Liver (tissue), 9 donors: ENCODE measurements around the gene RAPGEF4. TPM values are rescaled to one million over a fixed set of nuclear protein-coding genes. Genes with fewer than 3 reads are reported as not detected.

Experiments used
- DNase-seq: peaks from one replicate; pipeline ENCODE4 v3.0.0-alpha.2; 2017; ENCODE audit warnings: low spot score
- H3K27ac ChIP-seq, 2 donors: one replicate each; pipeline ENCODE4 v1.7.0; 2013; ENCODE audit warnings: inconsistent platforms in 2 of 2, low read length in 2 of 2, control low read depth in 1 of 2, low read depth in 1 of 2, mild to moderate bottlenecking in 1 of 2
- H3K27me3 ChIP-seq, 4 donors: one replicate each; pipeline versions ENCODE4 v1.6.1 to v1.7.0; 2013; ENCODE audit warnings: low read length in 3 of 4, inconsistent platforms in 1 of 4, mild to moderate bottlenecking in 1 of 4, moderate library complexity in 1 of 4; ENCODE audit not compliant: control insufficient read depth in 4 of 4, insufficient read depth in 4 of 4
- H3K36me3 ChIP-seq, 4 donors: one replicate each; pipeline versions ENCODE4 v1.6.1 to v1.7.0; 2013; ENCODE audit warnings: low read length in 3 of 4, mild to moderate bottlenecking in 3 of 4, low read depth in 1 of 4, moderate library complexity in 1 of 4; ENCODE audit not compliant: control insufficient read depth in 4 of 4, insufficient read depth in 3 of 4
- H3K4me1 ChIP-seq, 4 donors: one replicate each; pipeline versions ENCODE4 v1.6.1 to v1.7.0; 2013; ENCODE audit warnings: low read length in 3 of 4, mild to moderate bottlenecking in 3 of 4, moderate library complexity in 1 of 4; ENCODE audit not compliant: control insufficient read depth in 4 of 4, insufficient read depth in 4 of 4
- H3K4me3 ChIP-seq, 3 donors: one replicate each; pipeline versions ENCODE4 v1.6.1 to v1.7.0; 2013; ENCODE audit warnings: low read length in 3 of 3, control low read depth in 1 of 3, low read depth in 1 of 3, mild to moderate bottlenecking in 1 of 3
- H3K9ac ChIP-seq, 2 donors: one replicate each; pipeline ENCODE4 v1.7.0; 2013; ENCODE audit warnings: low read length in 2 of 2, mild to moderate bottlenecking in 2 of 2, moderate library complexity in 2 of 2, control low read depth in 1 of 2, low read depth in 1 of 2
- H3K9me3 ChIP-seq, 4 donors: one replicate each; pipeline versions ENCODE4 v1.6.1 to v1.7.0; 2013; ENCODE audit warnings: low read length in 3 of 4; ENCODE audit not compliant: control insufficient read depth in 4 of 4
- EGR1 ChIP-seq, 2 donors: IDR thresholded peaks; 2 replicates each; pipeline ENCODE4 v1.6.1; 2016 to 2018; ENCODE audit warnings: antibody characterized with exemption in 2 of 2, low read depth in 2 of 2
- FOXA2 ChIP-seq: IDR thresholded peaks from 2 replicates; pipeline ENCODE4 v1.6.1; 2016; ENCODE audit warnings: antibody characterized with exemption
- GABPA ChIP-seq, 2 donors: IDR thresholded peaks in 1 of 2; conservative IDR thresholded peaks in 1 of 2; 2 replicates each; pipeline ENCODE4 v1.6.1; 2016; ENCODE audit warnings: antibody characterized with exemption in 2 of 2, mild to moderate bottlenecking in 1 of 2, moderate library complexity in 1 of 2
- HNF4A ChIP-seq, 2 donors: conservative IDR thresholded peaks; 2 replicates each; pipeline ENCODE4 v1.6.1; 2016; ENCODE audit warnings: antibody characterized with exemption in 2 of 2, mild to moderate bottlenecking in 2 of 2
- HNF4G ChIP-seq: IDR thresholded peaks from 2 replicates; pipeline ENCODE4 v1.6.1; 2016; ENCODE audit warnings: antibody characterized with exemption
- JUND ChIP-seq, 2 donors: IDR thresholded peaks; 2 replicates each; pipeline ENCODE4 v1.6.1; 2016; ENCODE audit warnings: antibody characterized with exemption in 2 of 2
- NR2F2 ChIP-seq: IDR thresholded peaks from 2 replicates; pipeline ENCODE4 v1.6.1; 2016; ENCODE audit warnings: antibody characterized with exemption
- RXRA ChIP-seq, 2 donors: IDR thresholded peaks; 2 replicates each; pipeline ENCODE4 v1.6.1; 2017 to 2018; ENCODE audit warnings: antibody characterized with exemption in 2 of 2, mild to moderate bottlenecking in 1 of 2
- SP1 ChIP-seq: IDR thresholded peaks from 2 replicates; pipeline ENCODE4 v1.6.1; 2018; ENCODE audit warnings: antibody characterized with exemption, mild to moderate bottlenecking
- TAF1 ChIP-seq: conservative IDR thresholded peaks from 2 replicates; pipeline ENCODE4 v1.6.1; 2016; ENCODE audit warnings: antibody characterized with exemption, mild to moderate bottlenecking
- YY1 ChIP-seq: IDR thresholded peaks from 2 replicates; pipeline ENCODE4 v1.6.1; 2016; ENCODE audit warnings: antibody characterized with exemption, mild to moderate bottlenecking
- WGBS: extraction: QIAGEN DNeasy Blood & Tissue Kit; methylation state at CpG from one replicate; pipeline ENCODE4 v1.1.7; 2013; 5-methylcytosine and 5-hydroxymethylcytosine counted together
- polyA plus RNA-seq, 2 donors: library from polyadenylated mRNA; stranded (reverse) in 1 of 2; unstranded in 1 of 2; fragments of 200-250 nt in 1 of 2; fragments of >200 nt in 1 of 2; fragmentation: Nextera tagmentation in 1 of 2; extraction: Ambion mirVana in 1 of 2; gene quantifications; one replicate each; pipeline versions ENCODE4 v1.2.1 to v1.2.3, GENCODE V29; 2013 to 2015
- total RNA-seq, 2 donors: library from RNA; depleted of rRNA; stranded (reverse); fragments of >200 nt; gene quantifications; one replicate each; pipeline ENCODE4 v1.2.3, GENCODE V29; 2014
- TF ChIP-seq, protein P1 (sequence below): IDR thresholded peaks from 2 replicates; pipeline ENCODE4 v1.6.1; 2016; ENCODE audit warnings: antibody characterized with exemption
- TF ChIP-seq, protein P2 (sequence below): IDR thresholded peaks from 2 replicates; pipeline ENCODE4 v1.6.1; 2016; ENCODE audit warnings: antibody characterized with exemption
- TF ChIP-seq, protein P3 (sequence below): fragments of 150-350 bp; IDR thresholded peaks from 2 replicates; pipeline ENCODE4 v1.5.1; 2017; ENCODE audit warnings: improper control_type of control experiment, low read depth, low read length; ENCODE audit not compliant: missing input control
- donor health status: healthy.
- donor health status: healthy.
- donor health status: healthy.
- donor health status: healthy.
- donor health status: healthy.

Gene RAPGEF4
- total and polyA plus RNA-seq, 4 donors: 1.5 to 18.2 (median 8.3) TPM

DNA sequence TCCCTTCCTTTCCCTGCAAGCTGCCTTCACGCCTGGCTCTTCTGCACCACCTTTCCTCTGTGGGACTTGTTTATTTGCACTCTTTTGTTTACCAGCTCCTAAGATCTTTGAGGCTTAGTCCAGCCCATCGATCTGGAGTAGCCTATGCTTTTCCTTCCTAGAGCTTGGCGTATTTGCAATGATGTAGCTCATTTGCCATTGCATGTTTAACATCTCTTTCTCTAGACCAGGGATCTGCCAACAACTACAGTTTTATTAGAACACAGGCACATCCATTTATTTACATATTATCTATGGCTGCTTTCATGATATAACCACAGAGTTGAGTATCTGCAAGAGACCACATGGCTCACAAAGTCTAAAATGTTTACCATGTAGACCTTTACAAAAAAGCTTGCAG is 150.4 kb downstream of the RAPGEF4 start:
- peaks cover 0 to 1% (median 0%) of the 10 kb centered on the region in 4 donors for H3K4me1 ChIP-seq
- H3K4me3 ChIP-seq: no peak overlapping the region
- no peak overlapping the region for H3K27ac ChIP-seq
- WGBS: 67% methylated on average over 3 of the region's 3 CpGs
- H3K27me3 ChIP-seq: no peaks in the 10 kb centered on the region
- no peaks in the 10 kb centered on the region for H3K36me3 ChIP-seq
- no peaks in the 10 kb centered on the region for H3K9me3 ChIP-seq
- DNase-seq: no peak
- H3K9ac ChIP-seq: no peak overlapping the region
- TF ChIP-seq FOXA2 (no peak), JUND (IDR thresholded peaks at IDR 0.05) (no peak), NR2F2 (no peak), HNF4G (no peak), GABPA (IDR thresholded peaks at IDR 0.05 in 1 of 2, conservative IDR thresholded peaks at IDR 0.05 in 1 of 2) (no peak), RXRA (IDR thresholded peaks at IDR 0.05) (no peak), YY1 (no peak), EGR1 (IDR thresholded peaks at IDR 0.05; ENCODE audit: low read depth in 2 of 2) (no peak)
- TF ChIP-seq, protein P1, sequence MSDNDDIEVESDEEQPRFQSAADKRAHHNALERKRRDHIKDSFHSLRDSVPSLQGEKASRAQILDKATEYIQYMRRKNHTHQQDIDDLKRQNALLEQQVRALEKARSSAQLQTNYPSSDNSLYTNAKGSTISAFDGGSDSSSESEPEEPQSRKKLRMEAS: no peak
- TF ChIP-seq, protein P2, sequence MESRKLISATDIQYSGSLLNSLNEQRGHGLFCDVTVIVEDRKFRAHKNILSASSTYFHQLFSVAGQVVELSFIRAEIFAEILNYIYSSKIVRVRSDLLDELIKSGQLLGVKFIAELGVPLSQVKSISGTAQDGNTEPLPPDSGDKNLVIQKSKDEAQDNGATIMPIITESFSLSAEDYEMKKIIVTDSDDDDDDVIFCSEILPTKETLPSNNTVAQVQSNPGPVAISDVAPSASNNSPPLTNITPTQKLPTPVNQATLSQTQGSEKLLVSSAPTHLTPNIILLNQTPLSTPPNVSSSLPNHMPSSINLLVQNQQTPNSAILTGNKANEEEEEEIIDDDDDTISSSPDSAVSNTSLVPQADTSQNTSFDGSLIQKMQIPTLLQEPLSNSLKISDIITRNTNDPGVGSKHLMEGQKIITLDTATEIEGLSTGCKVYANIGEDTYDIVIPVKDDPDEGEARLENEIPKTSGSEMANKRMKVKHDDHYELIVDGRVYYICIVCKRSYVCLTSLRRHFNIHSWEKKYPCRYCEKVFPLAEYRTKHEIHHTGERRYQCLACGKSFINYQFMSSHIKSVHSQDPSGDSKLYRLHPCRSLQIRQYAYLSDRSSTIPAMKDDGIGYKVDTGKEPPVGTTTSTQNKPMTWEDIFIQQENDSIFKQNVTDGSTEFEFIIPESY: no peak

DNA sequence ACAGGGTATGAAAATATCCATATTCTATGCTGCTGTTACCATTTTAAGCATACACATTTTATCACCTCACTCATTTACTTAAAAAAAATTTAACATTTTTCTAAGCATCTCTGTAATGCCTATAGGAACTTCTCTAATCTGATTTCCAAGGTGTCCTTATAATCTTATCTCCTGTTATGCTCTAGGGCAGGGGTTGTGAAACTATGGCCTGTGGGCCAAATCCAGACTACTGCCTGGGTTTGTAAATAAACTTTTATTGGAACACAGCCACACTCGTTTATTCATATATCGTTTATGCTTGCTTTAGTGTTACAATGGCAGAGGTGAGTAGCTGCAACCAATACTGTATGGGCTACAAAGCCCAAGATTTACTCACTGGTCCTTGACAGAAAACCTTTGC is 151.6 kb downstream of the RAPGEF4 start:
- DNase-seq: no peak
- no peaks in the 10 kb centered on the region for H3K36me3 ChIP-seq
- H3K4me1 ChIP-seq: peaks cover 0 to 1% (median 0%) of the 10 kb centered on the region in 4 donors
- no peak for TF ChIP-seq HNF4A (conservative IDR thresholded peaks at IDR 0.05)
- no peak for TF ChIP-seq EGR1 (IDR thresholded peaks at IDR 0.05; ENCODE audit: low read depth in 2 of 2)
- no peaks in the 10 kb centered on the region for H3K27me3 ChIP-seq
- H3K4me3 ChIP-seq: no peak overlapping the region
- H3K9ac ChIP-seq: no peak overlapping the region
- no peaks in the 10 kb centered on the region for H3K9me3 ChIP-seq
- WGBS: 33% methylated on average over 2 of the region's 2 CpGs
- no peak overlapping the region for H3K27ac ChIP-seq

DNA sequence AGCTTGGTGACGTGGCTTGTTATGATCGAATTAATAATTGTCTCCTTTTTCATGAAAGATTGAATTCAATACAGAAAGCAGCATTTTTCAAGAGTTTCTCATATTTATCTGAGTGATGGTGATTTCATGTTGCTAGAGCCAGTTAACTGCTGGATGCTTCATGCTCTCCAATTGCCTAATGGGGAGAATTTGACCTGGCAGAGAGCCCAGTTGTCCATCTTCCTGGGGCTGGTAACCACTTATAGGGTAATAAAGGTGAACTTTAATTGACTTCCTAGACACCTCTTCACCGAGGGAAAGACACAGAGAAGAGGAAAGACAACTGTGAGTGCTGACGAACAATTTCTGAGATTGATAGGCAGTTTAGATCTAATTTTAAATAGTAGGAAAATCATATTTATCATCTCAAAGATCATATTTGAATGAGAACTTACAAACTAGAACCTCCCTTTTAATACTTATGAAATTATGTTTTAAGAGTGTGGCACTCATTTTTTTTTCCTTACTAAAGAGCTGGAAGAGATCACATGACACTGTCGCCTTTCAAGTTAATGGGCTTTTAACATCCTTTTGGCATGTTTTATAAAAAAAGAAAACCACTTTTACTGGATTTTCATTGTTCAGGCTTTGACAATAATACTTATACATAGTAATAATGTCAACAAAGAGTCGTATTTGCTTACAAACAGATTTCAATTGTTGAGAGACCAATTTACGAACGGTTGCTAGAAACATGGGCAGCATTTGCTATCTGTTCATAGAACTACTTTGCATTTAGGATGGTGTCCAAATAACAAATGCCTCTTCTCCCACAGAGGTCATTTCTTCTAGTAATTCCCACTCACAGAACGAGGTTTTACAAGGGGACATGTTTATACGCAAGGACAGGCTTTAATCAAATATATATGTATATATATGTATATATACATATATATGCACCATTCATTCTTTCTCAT is 153.3 kb downstream of the RAPGEF4 start:
- H3K4me1 ChIP-seq: peaks cover 0 to 1% (median 0%) of the 10 kb centered on the region in 4 donors
- no peaks in the 10 kb centered on the region for H3K36me3 ChIP-seq
- H3K27me3 ChIP-seq: no peaks in the 10 kb centered on the region
- H3K9ac ChIP-seq: no peak overlapping the region
- WGBS: 76% methylated on average over 10 of the region's 10 CpGs
- H3K27ac ChIP-seq: no peak overlapping the region
- DNase-seq: no peak
- H3K9me3 ChIP-seq: no peaks in the 10 kb centered on the region
- TF ChIP-seq, protein P3, sequence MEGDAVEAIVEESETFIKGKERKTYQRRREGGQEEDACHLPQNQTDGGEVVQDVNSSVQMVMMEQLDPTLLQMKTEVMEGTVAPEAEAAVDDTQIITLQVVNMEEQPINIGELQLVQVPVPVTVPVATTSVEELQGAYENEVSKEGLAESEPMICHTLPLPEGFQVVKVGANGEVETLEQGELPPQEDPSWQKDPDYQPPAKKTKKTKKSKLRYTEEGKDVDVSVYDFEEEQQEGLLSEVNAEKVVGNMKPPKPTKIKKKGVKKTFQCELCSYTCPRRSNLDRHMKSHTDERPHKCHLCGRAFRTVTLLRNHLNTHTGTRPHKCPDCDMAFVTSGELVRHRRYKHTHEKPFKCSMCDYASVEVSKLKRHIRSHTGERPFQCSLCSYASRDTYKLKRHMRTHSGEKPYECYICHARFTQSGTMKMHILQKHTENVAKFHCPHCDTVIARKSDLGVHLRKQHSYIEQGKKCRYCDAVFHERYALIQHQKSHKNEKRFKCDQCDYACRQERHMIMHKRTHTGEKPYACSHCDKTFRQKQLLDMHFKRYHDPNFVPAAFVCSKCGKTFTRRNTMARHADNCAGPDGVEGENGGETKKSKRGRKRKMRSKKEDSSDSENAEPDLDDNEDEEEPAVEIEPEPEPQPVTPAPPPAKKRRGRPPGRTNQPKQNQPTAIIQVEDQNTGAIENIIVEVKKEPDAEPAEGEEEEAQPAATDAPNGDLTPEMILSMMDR: no peak
- TF ChIP-seq YY1 (no peak), JUND (IDR thresholded peaks at IDR 0.05) (no peak), RXRA (IDR thresholded peaks at IDR 0.05) (no peak), SP1 (no peak), TAF1 (no peak), FOXA2 (no peak)
- H3K4me3 ChIP-seq: no peak overlapping the region
